Fibroblast of the aortic adventitia (primary cell): Measurements from ENCODE around the gene KCNQ2. TPM values are rescaled to one million over a fixed set of nuclear protein-coding genes. Genes with fewer than 3 reads are reported as not detected.

Experiments
- DNase-seq: peaks from one replicate; pipeline ENCODE4 v3.0.0-alpha.2; 2010; ENCODE audit warnings: low read depth
- H3K4me3 ChIP-seq: 2 replicates; pipeline ENCODE4 v1.5.1; 2011; ENCODE audit warnings: low read depth, mild to moderate bottlenecking, control low read depth, low read length, moderate library complexity
- total RNA-seq: library from RNA; depleted of rRNA; stranded (reverse); fragments of >200 nt; gene quantifications from 2 replicates; pipeline ENCODE4 v1.2.3, GENCODE V29; 2012; ENCODE audit warnings: low replicate concordance
- TF ChIP-seq, protein P1 (sequence below): IDR thresholded peaks from 2 replicates; pipeline ENCODE4 v1.5.1; 2011; ENCODE audit warnings: mild to moderate bottlenecking, low read length, control low read depth, inconsistent platforms; ENCODE audit not compliant: insufficient read depth

The KCNQ2 gene
- total RNA-seq, 1 donor, result not detected

DNA sequence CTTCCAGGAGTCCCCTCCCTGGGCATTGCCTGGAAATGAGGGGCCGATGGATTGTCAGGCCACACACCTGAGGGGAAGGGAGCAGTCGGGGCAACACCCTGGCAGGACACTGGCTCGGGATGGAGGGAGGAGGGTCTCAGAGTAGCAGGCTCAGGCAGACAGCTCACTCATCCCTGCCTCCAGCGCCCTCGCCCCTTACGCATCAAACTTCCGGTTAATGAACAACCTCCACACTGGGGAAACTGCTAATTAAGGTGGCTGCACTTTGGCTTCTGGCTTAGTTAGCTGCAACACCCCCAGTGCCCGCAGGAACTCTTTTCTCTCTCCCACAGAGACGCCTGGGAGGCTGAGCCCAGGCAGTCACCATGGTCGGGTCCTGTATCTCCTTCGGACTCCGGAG, 98.0 kb downstream of the KCNQ2 start:
- no peak overlapping the region for H3K4me3 ChIP-seq
- DNase-seq, result no peak
- TF ChIP-seq, protein P1, sequence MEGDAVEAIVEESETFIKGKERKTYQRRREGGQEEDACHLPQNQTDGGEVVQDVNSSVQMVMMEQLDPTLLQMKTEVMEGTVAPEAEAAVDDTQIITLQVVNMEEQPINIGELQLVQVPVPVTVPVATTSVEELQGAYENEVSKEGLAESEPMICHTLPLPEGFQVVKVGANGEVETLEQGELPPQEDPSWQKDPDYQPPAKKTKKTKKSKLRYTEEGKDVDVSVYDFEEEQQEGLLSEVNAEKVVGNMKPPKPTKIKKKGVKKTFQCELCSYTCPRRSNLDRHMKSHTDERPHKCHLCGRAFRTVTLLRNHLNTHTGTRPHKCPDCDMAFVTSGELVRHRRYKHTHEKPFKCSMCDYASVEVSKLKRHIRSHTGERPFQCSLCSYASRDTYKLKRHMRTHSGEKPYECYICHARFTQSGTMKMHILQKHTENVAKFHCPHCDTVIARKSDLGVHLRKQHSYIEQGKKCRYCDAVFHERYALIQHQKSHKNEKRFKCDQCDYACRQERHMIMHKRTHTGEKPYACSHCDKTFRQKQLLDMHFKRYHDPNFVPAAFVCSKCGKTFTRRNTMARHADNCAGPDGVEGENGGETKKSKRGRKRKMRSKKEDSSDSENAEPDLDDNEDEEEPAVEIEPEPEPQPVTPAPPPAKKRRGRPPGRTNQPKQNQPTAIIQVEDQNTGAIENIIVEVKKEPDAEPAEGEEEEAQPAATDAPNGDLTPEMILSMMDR, result no peak

DNA sequence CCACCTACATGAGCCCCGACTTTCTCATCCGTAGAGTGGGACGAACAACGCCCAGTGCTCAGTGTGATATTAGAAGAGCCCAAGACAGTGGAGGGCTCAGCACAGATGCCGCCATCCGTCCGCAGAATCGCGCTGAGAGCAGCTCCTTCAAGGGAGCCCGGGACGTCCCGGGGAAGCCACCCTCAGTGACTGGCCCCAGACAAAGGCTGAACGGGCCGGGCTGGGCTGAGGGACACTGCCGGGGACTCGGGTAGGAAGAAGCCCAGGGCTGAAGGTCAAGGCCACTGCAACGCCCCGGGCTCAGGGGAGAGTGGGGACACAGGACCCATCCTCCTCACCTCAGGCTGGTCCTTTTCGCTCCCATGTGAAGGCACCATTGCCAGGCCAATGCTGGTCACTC, 98.5 kb downstream of the KCNQ2 start:
- TF ChIP-seq, protein P1, result no peak
- no peak for DNase-seq
- no peak overlapping the region for H3K4me3 ChIP-seq

DNA sequence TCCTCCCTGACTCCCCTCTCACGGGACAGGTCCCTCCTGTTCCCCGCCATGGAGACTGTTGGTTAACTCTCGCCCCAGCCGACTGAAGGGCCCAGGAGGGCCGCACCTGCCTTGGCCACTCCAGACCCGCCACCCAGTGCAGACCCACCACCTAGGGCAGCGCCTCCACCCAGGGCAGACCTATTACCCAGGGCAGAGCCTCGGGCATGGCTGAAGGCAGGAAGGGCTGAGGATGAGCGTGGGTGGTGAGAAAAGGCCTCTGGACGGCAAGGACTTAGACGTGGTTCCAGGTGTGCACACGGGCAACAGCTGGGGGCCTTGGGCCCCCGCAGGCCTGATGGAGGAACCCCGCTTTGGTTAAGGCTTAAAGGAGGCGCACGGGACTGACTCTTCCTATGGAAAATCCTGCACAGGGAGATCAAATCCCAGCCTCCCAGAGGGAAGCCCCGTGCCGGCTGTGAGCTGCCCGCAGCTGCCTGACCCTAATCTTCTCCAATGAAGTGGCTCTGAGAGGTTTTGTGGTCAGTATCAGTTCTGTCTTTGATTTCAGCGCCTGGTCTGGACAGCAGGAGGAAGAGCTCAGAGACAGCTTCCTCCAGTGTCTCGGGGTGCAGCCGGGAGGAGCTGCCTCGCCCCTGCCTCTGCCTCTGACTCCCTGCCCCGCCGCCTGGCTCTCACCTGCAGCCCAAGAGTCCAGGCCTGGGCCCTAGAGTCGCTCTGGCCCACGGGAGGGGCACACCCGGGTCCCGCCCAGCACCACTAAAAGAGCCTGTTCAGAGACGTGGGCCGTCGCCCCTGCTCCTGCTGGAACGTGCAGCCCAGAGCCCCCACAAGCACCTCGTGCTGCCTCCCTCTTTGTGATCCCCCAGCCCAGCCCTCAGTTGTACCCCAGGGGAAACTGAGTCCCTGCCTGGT, 99.2 kb downstream of the KCNQ2 start:
- DNase-seq, result no peak
- TF ChIP-seq, protein P1, result no peak
- no peak overlapping the region for H3K4me3 ChIP-seq

DNA sequence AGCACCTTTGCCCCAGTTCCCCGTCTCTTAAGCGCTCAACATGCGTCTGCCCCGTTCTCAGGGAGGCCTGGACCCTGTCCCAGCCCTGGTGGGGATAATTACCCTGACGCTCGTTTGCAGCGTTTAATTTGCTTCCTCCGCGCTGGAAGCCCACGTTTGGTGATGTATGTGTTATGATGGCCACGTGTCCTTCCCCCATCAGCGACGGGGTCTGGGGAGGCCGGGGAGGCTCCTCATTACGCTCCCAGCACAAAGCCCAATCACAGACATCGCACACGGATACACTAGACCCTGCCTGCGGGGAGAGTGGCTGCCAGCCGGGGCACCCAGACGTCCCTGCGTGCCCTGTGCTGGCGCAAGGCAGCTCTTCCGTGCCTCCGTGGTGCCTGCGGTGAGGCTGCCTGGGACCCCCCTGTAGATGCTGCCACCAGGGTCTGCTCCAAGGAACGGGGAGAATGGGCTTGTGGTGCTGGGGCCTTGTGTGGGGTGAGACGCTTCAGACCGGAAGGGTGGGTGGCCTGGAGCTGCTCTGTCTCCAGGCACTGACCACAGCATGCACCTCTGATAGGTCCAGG, 101.1 kb downstream of the KCNQ2 start:
- TF ChIP-seq, protein P1, result no peak
- H3K4me3 ChIP-seq, result no peak overlapping the region
- no peak for DNase-seq

DNA sequence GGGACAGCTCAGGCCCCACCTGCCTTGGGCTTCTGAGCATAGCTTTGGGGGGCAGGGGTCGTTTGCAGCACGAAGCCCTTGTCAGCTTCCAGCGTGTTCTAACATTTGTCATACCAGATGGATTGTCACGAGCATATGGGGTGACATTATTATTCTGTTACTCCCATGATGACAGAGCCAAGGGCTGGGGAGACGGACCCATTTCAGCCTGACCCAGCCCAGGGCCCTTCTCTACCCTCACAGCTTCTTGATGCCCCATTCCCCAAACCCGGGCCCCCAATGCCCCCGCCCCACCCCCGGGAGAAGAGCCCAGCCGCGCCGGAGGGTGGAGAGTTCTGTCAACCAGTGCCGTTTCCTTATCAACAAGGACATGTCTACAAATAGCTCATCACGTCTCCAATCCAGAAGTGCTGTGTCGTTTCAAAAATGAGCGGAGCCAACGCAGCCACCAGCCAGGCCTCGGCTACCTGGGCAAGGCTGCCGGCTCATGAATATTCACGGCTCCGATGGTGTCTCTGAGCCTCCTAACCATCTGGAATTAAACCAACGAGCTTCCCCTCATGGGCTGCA, 101.8 kb downstream of the KCNQ2 start:
- DNase-seq, result no peak
- TF ChIP-seq, protein P1, result no peak
- H3K4me3 ChIP-seq, result no peak overlapping the region

DNA sequence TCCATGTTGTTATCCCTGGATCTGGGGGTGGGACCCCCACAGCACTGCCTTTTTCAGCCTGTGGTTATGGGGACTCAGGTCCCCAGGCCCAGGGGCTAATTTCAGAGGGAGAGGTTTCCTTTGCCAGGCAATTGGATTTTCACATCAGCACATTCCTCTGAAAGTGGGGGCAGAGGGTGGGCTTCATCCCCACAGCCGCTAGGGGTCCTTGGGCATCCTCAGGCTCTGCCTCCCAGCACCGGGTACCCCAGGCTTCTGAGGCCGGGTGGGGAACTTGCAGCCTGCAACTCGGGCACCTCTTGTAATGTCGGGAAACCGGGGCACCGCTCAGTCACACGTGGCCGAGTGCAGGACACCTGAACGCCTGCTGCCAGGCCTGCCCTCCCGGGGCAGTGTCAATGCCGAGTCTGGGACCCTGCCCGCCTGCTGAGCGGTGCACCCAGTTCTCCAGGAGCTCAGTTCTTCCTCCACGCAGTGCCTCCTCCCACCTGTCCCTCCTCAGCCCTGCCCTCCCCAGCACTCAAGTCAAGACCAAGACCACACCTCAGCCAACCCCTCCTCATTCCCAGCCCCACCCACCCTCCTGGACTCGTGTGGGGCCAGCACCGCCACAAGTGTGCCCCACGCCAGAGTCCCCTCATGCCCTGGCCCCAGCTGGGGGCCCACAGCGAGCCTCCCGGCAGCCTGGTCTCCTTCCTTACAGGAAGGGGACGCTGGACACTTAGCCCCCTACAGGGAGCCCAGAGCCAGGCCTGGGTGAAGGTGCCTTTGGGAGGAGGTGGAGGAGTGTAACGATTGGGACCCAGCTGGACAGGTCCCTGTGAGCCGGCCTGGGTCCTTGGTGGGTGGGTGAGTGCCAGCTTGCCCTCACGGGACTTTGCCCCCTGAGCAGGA, 102.5 kb downstream of the KCNQ2 start:
- no peak overlapping the region for H3K4me3 ChIP-seq
- TF ChIP-seq, protein P1, result no peak

More for the DNA sequence above, 102.5 kb downstream of the KCNQ2 start:
- no peak for DNase-seq
